HG02970 (cell line): ENCODE results near the gene SLC1A2.

ENCODE experiments used
- ATAC-seq: cut with Tn5 transposase; IDR thresholded peaks from one replicate; pipeline ENCODE4 v1.9.1; 2021; ENCODE audit warnings: mild to moderate bottlenecking, moderate library complexity, moderate number of reproducible peaks; ENCODE audit not compliant: unreplicated experiment, low FRiP score

Gene SLC1A2

DNA sequence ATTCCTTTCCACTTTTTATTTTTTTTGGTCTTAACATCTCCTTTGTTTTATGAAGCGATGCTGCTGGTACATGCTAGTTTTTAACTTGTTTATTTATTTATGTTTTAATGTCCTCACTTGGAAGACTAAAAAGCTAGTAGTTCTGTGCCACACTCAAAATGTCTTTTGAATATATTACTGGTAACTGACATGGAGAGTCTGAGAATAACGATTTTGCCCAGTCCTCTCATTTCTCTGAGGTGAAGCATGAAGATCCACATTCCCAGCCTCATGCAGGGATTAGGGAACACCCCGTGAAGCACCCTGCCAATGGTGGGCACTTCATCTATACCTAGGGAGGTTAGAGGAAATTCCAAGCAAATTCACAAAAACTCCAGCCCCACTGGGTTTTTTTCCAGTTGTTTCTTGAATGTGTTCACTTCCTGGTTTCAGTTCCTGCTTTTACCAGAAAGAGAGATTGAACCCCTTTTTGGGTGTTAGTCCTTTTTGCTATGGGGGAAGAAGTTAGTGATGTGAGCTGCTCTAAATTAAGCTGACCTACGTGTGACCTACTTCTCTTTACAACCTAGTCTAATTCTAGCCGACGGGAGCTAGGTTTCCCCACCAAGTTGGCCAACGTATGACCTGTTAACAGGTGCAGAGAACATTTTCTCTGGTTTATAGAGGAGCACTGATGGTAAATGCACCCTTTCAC, 106.1 kb downstream of the SLC1A2 start:
- ATAC-seq: no peak

DNA sequence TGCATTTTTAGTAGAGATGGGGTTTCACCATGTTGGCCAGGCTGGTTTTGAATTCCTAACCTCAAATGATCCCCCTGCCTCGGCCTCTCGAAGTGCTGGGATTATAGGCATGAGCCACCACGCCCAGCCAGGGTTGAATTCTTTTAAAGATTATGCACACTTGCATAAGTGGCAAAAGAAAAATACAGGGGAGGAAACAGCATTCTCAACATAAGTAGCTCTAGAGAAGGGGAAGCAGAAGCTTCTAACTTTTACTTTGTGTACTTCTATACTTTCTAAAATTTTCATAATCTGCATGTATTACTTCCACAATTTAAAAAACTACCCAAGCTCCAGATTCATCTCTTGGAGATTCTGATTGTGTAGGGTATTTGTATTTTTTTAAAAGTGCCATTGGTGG, 108.0 kb downstream of the SLC1A2 start:
- ATAC-seq: no peak

DNA sequence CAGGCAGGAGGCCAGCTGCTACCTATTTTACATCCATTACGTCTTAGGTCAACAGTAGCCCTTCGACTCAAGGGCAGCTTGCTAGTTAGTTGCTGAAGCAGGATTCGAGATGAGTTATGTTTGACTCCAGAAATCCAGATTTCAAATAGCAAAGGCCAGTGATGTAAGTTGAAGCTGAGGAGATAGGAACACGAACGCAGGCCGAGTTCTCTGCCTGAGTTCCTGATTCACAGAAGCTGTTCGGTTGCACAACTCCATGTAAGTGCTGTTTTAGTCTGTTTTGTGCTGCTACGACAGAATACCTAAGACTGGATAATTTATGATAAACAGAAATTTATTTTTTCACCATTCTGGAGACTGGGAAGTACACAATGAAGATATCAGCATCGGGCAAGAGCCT, 111.2 kb downstream of the SLC1A2 start:
- no peak for ATAC-seq

DNA sequence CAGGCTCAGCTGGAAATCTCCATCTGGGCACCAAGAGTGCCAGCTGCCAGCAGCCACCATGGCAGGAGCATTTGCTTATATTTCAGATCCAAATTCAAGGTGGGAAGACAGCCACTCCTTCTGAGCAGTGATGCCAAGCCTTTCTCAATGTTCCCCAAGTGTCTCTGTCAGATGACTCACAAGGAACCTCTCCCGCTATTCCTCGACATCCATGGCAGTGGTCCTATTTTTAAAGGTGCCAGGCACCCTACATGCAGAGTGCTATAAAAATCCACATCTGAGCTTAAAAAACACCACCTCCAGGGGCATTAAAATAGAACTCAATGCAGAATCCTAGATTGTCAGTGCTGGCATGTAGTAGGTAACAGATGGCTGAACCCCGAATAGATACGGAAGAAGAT, 112.1 kb downstream of the SLC1A2 start:
- no peak for ATAC-seq

DNA sequence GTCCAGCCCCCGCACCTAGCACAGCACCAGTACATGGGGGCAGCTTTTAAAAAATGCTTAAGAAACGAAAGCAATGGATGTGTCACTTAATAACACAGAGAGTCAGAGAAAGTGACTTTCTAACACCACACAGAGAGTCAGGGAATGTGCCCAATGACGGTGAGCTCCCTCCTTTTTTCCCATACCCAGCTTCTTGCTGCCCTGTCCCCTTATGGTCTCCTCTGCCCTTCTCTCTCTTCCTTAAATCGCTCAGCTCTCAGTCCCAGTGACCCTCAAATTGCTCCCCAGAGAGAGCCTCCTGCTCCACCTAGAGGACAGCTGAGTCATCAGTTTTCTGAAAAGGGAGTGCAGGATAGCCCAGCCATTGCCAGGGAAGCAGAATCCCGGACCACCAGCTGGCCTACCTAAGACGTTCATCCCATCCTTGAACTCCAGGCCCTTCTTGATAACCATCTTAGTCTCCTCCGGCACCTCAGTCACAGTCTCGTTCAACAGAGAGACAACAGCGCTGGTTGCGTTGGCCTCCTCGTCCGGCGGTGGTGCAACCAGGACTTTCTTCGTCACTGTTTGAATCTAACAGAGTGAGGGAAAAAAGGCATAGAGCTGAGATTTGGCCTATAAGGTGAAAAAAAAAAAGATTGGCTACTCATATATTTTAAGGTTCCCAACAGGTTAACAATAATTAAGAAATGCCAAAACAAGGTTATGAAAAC, 113.5 kb downstream of the SLC1A2 start:
- no peak for ATAC-seq

DNA sequence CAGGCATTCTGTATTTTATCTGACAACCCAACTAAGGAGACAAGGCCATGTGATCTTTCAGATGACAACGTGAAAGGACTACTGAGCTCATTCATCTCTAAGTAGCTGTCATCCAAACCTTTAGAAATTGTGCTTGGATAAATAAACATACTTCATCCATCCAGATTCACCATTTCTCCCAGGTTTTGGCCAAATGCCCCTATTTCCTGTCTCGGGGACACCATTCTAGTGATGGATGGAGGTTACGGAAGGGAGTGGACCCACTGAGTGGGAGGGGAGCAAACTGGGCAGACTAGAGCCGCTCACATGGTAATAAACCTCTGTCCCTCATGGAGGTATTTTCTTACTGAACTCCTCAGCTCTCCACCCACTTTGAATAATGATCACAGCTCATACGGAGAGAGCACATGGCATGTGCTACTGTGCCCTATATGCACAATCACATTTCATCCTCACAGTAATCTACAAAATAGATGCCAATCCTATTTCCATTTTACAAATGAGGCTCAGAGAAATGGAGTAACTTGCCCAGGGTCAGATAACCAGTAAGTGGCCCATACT, 114.4 kb downstream of the SLC1A2 start:
- no peak for ATAC-seq

DNA sequence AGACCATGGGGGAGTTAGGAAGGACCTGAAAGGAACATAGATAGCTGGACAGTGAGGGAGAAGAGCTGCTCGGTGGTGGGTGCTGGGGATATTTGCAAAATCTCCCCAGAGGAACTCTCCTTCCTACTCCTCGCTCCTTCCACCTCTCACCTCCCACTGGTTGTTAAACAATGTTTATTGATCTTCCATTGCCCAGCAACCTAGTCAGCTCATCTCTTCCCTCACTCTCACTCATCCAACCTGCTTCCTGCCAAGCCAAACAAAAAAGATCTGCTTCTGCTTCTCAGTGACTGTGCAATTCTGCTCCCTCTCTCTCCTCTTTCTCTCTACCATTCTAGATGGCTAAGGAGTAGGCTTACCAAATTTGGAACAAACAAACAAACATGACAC, 115.0 kb downstream of the SLC1A2 start:
- no peak for ATAC-seq

DNA sequence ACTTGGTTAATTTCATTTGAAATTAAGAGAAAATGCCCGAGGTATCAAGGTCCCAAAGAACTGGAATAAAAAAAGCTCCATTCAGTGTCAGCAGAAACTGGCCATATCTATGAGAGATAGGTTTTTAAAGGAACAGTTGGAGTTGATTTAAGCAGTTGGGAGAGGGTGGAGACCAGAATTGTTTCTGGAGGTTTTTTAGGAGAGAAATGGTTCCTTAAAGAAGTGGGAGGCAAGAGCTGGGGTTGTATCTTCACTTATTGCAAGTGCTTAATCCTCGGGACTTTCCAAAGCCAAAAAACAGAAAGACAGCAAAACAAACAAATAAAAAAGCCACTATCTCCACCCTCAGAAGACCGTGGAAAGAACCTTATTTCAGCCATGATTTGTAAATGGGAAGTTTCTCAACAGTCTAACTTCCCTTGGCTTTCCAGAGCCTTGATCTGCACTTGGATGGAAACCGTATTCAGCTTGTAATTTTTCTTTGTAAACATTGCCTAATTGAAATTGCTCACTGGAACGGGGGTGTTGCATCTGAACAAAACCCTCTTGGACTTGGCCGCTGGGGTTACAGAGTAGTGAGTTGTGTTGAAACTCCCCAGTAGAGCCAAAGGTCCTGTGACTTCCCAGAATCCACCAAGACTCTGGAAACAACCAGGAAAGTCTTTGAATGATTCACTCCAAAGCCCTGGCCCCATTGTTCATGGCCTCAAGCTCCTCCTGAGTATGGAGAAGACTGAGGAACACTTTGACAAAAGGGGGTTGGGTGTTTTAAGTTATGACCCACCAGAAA, 115.6 kb downstream of the SLC1A2 start:
- ATAC-seq: no peak

DNA sequence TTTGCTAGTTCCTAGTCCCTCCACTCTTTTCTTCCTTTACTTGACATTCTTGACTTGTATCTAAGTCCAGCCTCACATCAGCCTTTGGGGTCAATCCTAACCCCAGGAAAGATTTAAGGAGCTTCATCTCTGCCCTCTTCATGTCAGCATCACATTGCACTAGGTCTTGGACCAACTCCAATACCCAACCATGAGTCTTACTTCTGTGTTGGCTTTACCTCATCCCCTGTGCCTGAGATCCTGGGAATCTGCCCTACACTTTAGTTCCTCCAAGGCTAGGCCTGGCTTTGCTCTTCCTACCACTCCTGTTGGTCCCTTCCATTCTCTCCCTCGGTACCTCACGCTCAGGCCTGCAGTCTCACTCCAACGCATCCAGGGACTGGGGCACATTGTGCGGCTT, 117.0 kb downstream of the SLC1A2 start:
- ATAC-seq: no peak

DNA sequence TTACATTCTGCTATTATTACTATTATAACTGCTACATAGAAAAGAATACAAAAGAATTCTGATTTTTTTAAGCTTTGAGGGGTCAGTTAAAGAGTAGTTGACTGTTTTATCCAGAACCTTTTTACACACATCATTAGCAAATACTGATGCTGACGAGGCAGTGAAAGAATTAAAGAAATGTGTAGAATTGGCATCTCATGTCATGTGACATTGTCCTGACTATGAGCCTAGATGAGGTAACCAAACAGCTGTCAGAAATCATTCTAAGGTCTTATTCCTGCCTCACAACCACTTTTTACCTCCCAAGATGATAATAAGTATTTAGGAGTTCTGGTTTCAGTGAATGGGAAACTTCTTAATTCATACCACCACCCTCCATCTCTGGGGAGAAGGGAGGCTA, 121.0 kb downstream of the SLC1A2 start:
- ATAC-seq: no peak

DNA sequence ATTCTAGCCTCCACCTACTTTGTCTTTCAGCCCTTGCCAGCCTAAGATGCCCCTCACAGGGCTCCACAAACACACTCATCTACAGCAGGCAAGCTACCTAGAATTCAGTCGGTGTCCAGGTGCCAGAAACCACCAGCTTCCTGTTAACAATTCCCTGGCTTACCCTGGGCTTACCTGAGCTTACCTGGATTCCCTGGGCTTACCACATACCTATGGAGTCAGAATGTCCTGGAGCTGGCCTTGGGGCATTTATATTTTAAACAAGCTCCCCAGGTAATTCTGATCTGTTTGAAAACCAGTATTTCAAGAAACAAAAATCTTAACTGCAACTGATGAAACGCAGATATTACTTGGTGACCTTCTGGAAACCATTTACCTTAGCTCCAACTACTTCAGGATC, 123.6 kb downstream of the SLC1A2 start:
- ATAC-seq: no peak

DNA sequence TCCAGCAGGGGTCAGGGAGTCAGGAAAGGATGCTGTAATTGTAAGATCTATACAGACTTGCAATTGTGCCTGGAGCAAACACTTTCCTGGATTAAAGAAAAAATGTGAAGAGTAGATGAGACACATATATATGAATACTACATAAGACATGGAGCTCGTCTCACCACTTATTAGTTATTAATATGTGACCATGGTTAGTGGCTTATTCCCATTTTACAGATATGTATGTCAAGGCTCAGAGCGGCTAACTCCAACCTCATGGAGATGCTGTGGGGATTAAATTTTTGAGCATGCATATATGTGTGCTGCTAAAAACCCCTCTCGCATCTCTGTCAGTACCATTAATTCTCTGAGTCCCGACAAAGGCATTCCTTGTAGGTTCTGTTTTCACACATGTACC, 125.7 kb downstream of the SLC1A2 start:
- ATAC-seq: no peak

DNA sequence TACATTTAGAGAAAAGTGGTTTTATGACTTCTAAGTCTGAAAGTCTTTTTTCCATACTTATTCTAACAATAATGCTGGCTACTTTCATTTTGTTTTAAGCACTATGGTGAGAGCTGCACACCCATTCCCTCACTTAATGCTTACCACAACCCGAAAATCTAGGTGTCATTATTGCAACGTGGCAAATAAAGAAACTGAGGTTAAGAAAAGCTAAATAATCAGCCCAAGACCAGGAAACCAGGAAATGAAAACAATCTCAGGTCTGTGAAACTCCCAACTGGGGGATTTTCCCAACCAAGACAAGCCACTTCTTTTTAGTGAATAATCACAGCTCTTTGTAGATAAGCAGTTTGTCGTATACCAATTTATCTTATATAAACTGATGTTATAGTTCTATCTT, 126.3 kb downstream of the SLC1A2 start:
- no peak for ATAC-seq

DNA sequence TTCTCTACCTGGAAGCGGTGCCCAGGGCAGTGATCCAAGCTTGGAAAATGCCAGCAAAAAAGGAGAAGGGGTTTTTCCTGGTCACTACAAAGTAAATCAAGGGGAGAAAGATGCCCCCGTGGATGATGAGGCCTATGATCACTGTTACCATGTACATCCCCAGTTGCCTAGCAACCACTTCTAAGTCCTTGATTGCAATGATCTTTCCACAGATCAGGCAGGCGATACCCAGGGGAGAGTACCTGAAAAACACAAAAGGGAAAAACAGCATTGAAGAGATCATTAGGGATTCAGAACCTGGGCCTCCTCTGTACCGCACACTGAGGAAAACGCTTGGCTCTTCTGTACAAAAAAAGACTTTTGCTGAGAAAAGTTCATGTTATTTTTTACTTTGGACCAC, 127.1 kb downstream of the SLC1A2 start:
- ATAC-seq: no peak

DNA sequence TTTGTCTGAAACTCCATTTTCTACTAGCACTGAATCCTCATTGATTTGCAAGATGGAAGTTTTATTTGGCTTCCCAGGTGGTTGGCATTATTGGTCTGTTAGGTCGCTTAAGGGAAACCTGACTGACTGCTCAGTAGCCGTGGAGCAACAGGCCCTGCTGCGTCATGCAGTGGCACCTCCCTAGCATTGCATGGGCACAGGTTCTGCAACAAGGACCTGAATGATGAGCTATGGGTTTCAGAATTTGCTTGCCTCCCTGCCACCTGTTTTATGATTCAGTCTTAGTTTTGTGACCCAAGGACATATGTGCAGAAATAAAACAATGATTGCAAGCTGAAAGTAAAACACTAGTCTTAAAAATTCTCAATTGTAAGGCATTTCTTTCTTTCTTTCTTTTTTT, 128.5 kb downstream of the SLC1A2 start:
- ATAC-seq: no peak

DNA sequence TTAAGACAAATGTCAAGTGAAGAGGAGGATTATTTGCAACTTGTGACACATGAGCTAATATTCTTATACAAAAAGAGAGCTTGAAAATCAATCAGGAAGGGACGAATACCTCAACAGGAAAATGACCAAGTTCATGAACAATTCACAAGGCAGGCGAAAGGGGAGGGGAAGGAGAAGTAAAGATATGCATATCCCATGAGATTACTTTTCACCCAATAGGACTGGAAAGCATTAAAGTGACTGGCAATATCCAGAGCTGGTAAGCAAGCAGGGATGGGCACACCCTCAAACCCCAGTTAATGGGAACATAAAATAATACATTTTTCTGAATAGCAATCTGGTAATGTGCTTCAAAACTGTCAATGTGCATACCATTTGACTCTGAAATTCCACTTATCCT, 129.5 kb downstream of the SLC1A2 start:
- ATAC-seq: no peak

DNA sequence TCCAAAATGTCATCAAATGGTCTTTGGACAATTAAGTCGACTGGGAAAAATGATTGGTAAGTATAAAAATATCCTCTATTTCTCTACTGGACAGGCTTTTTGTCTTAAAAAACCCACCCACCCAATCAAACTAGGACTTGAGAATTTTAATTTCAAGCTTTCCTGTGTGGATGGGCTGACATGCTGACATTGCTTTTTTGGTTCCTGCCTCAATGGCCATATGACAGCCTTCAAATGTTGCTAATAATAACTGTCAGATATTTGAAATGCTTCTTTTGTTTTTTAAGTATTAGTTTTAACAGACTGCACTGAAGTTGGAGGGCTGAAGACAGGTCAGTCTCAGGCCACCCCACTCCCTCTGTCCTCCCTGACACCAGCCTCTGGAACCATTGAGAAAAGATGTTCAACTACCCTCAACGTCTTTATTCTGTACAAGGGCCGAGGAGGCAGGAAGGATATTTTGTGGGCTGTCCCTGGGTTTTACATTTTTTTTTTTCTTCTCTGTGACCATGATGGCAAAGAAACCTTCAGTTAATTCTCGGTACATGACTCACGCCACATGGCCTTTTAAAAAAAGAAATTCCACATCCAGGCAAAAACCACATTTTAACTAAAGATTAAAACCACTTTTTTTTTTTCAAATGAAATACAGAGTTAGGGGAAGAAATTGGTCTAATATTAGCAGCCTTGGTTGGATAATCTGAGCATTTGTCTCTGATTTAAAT, 130.4 kb downstream of the SLC1A2 start:
- ATAC-seq: no peak

DNA sequence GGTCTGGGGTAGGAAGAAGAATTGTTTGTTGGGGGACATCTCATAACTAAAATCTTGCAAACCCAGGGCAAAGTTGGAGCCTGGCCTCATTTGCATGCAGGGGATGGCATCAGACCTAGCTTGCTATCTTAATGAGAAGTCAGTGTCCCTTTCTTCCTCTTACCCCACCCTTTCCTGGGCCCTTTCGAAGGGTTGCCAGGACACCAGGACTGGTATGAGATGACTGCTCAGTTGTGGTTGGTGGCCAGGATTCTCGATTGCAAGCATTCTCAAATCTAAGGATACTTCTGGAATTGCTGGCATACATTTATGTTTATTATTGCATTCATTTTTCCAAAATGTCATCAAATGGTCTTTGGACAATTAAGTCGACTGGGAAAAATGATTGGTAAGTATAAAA, 131.0 kb downstream of the SLC1A2 start:
- no peak for ATAC-seq

DNA sequence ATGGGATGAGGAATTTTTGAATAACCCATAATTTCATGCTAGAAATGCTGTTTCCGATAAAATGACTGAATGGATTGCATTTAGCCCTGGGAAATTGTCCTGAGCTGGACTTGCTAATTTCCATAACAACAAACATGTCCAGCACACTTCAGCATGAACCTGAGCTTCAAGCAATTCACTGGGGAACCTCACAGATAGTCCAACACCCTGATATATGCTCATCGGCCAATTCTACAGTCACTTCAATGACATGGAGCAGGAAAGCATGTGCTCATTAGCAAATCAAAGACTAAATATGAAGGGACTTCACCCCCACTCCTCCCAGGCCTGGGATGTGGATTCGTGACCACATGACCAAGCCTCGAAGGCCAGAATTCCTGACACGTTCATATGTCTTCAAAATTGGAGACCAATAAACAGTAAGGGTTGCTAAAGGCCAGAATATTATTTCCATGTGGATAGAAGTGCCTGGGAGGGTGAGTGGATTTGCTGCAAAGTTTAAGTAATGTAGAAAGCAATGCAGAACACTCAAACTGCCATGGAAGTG, 131.9 kb downstream of the SLC1A2 start:
- ATAC-seq: no peak

DNA sequence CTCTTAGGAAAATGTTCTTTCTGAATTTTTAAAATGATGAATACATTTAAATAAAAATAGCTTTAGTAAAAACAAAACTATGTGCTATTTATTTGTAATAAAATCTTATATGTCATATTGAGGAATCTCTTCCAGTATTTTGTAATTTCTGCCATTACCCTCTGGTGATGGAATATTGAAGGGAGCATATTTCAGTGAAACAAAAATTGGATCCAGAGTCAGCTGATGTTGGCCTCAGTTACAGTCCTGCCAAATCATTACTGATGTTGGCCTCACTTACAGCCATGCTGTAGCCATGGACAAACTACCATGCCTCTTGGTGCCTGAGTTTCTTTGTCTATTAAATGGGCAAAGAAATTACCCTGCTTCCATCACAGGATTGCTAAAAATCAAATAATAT, 133.2 kb downstream of the SLC1A2 start:
- no peak for ATAC-seq
